Caki2 (cell line): ENCODE results near the gene DLEU7. TPM values are rescaled to one million over a fixed set of nuclear protein-coding genes. Genes with fewer than 3 reads are reported as not detected.

Source experiments
- DNase-seq: peaks from one replicate; pipeline ENCODE4 v3.0.0-alpha.2; 2015; ENCODE audit warnings: low read depth
- in situ Hi-C: cut with HindIII; loops from 2 replicates; pipeline ENCODE4 v1.10.0; 2016; ENCODE audit warnings: low sequenced_read_pairs, low pct_unique_long_range_greater_than_20kb, mixed read lengths
- total RNA-seq: library from RNA; depleted of rRNA; stranded (reverse); fragments of >200 nt; shearing (Covaris generic); gene quantifications from 2 replicates; pipeline ENCODE4 v1.2.3, GENCODE V29; 2014; ENCODE audit warnings: low replicate concordance; rRNA removed

DLEU7 gene
- not detected in 2 replicates for total RNA-seq

DNA sequence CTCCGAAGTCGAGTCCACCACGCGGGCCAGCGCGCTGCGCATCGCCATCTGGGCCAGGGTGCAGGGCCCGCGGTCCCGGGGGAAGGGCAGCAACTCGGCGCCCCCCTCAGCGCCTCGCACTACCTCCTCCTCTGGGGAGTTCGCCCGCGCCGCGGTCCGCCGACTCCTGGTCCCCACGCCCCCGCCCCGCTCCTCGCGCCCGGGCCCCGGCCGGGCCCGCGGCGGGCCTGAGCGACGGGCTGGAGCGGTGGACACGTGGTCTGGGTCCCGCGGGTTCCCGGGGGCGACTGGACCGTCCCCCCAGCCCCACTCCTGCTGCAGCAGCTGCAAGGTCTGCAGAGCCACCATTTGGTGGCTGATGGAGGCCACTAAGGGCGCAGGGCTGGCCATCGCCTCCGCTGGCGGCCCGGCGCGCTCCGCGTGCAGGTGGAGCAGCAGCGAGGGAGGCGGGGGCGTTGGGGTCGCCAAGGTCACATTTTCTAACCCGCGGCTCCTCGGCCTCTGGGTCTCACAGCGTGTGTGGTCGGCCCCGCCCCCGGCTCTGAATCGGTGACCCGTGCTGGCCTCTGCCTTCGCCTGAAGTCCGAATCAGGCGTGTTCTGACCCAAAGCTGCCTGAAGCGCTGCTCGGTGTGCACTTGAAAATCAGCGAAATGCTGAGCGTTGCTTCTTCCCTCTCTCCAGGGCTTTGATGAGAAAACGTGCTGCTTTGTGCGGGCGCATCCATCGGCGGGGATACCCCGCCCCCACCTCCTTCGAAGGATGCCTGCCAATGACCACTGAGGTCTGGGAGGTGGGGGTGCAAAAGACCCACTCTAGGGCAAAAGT is at the start of gene DLEU7:
Gene DLEU7 (minus strand): TSS at position 436 of the 827 bp plus-strand sequence. CDS start 46 bp downstream, at position 390.
- in situ Hi-C loops: no loop called here
- DNase-seq: no peak

- no peak for DNase-seq
- in situ Hi-C loops: no loop called here
Observed at GRCh38 chr13:50892210-50892944, 48.9 kb upstream of the DLEU7 start.

DNA sequence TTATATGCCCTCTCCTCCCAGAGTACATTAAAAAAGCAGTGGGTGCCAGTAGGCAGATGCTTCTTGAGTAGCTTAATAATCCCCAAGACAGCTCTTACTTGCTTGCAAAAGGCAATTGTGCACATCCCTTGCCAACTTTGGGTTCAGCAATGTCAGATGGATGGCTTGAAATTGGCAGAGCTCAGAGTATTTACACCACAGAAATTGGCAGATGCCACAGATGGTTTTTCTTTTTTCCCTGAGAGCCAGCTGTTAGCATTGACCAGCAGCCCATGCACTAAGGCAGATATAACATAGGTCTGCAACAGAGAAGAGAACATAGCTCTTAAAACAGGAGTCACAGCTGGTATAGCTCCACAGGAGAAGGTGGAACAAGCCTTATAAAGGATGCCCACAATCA is 47.7 kb upstream of the DLEU7 start:
- no peak for DNase-seq
- in situ Hi-C loops: no loop called here

DNA sequence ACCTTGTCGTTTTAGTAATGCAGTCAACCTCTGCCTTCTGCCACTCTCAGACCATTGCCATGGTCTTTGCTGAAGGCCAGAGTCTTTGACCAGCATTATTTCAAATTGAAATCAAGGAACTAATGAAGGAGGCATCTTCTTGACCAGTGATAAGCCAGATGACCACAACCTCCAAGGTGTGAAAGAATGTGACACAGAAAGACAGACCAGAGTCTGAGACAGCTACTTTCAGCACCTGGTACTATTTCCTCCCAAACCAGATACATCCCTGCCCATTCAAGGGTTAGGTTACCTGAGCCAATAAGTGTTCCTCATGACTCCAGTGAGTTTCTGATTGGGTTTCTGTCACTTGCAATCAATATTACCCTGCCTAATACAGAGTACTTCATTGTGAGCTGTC is 45.8 kb upstream of the DLEU7 start:
- in situ Hi-C loops: no loop called here
- DNase-seq: no peak

- in situ Hi-C loops: no loop called here
Observed at GRCh38 chr13:50888362-50888761, 44.9 kb upstream of the DLEU7 start.

GRCh38 chr13:50887151-50887550 is 43.7 kb upstream of the DLEU7 start:
- no peak for DNase-seq

More at GRCh38 chr13:50888362-50888761, 44.9 kb upstream of the DLEU7 start:
- no peak for DNase-seq

DNA sequence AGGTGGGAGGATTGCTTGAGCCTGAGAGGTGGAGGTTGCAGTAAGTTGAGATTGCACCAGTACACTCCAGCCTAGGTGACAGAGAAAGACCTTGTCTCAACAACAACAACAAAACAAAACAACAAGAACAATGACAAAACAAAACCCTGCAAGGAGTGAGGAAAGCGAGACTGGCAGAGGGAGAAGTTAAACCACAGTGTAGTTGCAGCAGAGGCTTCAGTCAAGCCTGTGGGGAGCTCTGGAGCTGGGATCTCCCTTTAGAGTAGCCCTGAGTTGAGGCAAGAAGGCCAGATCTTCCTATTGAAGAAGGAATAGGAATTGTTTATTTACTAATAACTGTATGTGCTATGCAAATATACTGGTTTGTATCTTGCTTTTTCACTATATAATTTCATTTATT is 40.8 kb upstream of the DLEU7 start:
- DNase-seq: no peak
- in situ Hi-C loops: no loop called here

More at GRCh38 chr13:50887151-50887550, 43.7 kb upstream of the DLEU7 start:
- in situ Hi-C loops: no loop called here

GRCh38 chr13:50883728-50884127 is 40.2 kb upstream of the DLEU7 start:
- in situ Hi-C loops: no loop called here
- DNase-seq: no peak

- no peak for DNase-seq
- in situ Hi-C loops: no loop called here
Observed at GRCh38 chr13:50882816-50883435, 39.4 kb upstream of the DLEU7 start.

- in situ Hi-C loops: no loop called here
- DNase-seq: no peak
Observed at GRCh38 chr13:50873991-50874390, 30.5 kb upstream of the DLEU7 start.

DNA sequence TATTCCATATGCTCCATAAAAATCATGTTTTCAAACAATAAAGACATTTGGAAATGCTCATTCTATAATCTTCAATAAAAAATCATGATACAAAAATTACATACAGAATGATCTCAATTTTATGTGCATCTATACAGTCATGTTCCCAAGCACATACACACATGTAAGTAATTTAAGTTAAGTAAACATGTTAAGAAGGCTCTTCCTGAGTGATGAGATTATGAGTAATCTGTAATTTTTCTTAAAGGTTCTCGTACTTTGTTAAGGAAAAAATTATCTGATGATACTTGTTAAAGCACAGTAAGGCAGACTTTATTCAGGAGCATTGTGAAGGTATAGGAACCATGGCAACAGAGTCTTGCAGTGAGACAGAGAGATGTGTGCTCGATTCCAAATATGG is 30.0 kb upstream of the DLEU7 start:
- DNase-seq: no peak
- in situ Hi-C loops: no loop called here

- in situ Hi-C loops: no loop called here
- DNase-seq: no peak
Observed at GRCh38 chr13:50871405-50871804, 27.9 kb upstream of the DLEU7 start.

DNA sequence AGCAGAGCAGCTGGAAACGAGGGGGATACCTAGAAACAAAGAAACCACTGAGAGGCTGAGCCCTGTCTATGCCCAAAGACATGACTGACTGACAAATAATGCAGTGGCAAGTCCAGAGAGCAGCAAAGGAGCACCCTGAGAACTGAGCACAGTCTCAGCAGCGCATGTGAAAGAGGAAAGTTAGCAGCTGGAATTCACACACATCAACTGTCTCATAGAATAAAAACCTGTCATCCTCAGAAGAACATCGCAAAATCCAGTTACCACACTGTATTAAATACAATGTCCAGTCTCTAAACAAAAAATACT is 24.1 kb upstream of the DLEU7 start:
- in situ Hi-C loops: no loop called here
- no peak for DNase-seq

DNA sequence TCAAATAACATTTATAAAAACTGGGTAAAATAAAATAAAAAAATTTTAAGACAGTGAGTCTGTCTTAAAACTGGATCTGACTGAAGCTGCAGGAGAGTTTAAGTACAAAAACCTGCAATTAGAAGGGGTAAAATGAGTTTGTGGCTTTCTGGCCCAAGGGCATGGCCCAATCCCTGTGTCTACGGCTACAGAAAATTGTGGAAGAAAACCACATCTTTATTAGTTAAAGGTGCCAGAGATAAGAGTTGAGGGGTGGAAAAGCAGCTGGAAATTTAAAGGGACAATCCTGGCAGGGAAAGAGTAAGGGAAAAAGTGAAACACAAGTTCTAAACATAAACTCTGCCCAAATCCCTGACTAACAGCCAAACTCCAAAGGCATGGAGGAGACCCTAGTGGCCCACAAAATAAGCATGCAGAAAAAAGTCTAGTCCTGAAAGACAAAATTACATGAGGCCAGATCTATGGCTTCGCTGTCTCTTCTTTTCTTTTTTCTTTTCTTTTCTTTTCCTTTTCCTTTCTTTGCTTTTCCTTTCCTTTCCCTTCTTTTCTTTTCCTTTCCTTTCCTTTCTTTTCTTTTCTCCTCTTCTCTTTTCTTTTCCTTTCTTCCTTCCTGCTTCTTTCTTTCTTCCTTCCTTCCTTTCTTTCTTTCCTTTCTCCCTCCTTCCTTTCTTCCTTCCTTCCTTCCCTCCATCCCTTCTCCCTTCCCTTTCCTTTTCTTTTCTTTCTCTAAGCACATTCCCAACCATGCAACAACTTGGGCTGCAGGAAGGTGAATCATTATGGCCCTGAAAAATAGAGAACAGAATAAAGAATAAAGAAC is 23.5 kb upstream of the DLEU7 start:
- DNase-seq: no peak

GRCh38 chr13:50864492-50864891 is 21.0 kb upstream of the DLEU7 start:
- in situ Hi-C loops: no loop called here
- no peak for DNase-seq

More for the DNA sequence above, 23.5 kb upstream of the DLEU7 start:
- in situ Hi-C loops: no loop called here

DNA sequence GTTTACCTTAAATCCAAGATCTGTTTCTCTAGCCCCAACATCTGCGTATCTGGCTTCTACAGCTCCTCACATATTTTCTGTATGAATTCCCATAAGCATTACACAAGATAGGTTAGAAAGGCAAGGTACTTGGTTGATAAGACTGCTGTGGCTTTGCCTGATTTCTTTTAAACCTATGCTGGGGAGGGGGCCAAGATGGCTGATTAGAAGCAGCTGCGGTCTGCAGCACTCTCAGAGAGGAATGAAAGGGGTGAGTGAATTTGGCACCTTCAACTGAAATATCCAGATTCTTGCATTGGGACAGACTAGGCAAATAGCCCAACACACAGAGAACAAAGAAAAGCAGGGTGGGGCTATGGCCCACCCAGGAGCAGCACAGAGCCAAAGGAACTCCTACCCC is 12.2 kb upstream of the DLEU7 start:
- DNase-seq: no peak
- in situ Hi-C loops: no loop called here

DNA sequence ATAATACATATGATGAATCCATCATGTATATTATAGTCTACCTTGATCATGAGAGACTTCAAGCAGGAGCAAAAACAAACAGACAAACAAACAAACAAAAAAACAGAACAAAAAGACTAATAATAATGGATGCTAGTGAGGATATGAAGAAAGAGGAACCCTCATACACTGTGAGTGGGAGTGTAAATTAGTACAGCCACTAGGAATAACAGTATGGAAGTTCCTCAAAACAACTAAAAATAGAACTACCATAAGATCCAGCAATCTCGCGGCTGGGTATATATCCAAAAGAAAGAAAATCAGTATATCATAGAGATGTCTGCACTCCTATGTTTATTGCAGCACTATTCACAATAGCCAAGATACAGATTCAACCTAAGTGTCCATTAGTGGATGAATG is 7.0 kb upstream of the DLEU7 start:
- in situ Hi-C loops: no loop called here
- no peak for DNase-seq

DNA sequence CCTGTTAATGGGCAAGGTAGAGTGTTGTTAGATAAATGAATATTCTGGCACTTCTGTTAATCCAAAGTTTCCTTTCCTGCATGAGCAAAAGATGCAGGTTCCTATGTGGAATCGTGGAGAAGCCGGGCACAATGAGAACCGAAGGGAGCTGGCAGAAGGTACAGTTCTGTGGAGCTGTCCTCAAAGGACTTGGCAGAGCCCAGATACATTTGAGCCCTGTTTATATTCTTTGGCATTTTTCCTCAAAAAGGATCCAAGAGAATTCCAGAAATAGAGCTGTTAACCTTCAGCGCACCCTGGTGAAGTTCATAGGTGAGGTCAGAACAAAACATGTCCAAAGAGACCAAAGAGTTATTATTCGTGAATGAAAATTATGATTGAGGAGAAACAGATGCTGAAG is 4.0 kb upstream of the DLEU7 start:
- no peak for DNase-seq
- in situ Hi-C loops: no loop called here
